B cell (primary cell): Measurements from ENCODE around the gene EDC4. TPM values are rescaled to one million over a fixed set of nuclear protein-coding genes. Genes with fewer than 3 reads are reported as not detected.

Source experiments
- ATAC-seq: fragments of 200-7000 bp; cut with Tn5 transposase; one replicate; pipeline ENCODE4 v1.10.0; 2021; ENCODE audit warnings: low read depth, mild to moderate bottlenecking, moderate number of reproducible peaks, moderate library complexity
- CTCF ChIA-PET: fragments of 350-600 bp; sonication (Branson Sonifier 250); formaldehyde crosslinking; loops from one replicate; lab custom pipeline; 2021; ENCODE audit warnings: antibody characterized with exemption, inconsistent platforms; lab: Charles Lee
- POLR2A ChIA-PET: fragments of 350-600 bp; sonication (Branson Sonifier 250); formaldehyde crosslinking; loops from one replicate; lab custom pipeline; 2021; ENCODE audit warnings: antibody characterized with exemption; lab: Charles Lee
- DNase-seq: peaks from one replicate; pipeline ENCODE4 v3.0.0; 2013
- H2AFZ ChIP-seq: 2 replicates; pipeline ENCODE4 v1.6.1; 2012; ENCODE audit warnings: mild to moderate bottlenecking, low read depth, low read length; ENCODE audit not compliant: insufficient read depth, poor library complexity, severe bottlenecking
- H3K27ac ChIP-seq, 2 donors: 1 replicate in 1 of 2; 2 replicates in 1 of 2; pipeline ENCODE4 v1.5.1; 2012 to 2013; ENCODE audit warnings: low read length in 2 of 2, mild to moderate bottlenecking in 2 of 2, moderate library complexity in 1 of 2
- H3K27me3 ChIP-seq, 4 experiments: fragments of 200-600 bp in 1 of 4; sonication (generic) in 1 of 4; replicated peaks in 1 of 4; 1 replicate in 2 of 4; 2 replicates in 2 of 4; pipeline versions ENCODE4 v1.6.1 to v1.7.0; 2013 to 2016; ENCODE audit warnings: low read length in 3 of 4, mild to moderate bottlenecking in 2 of 4, mixed read lengths in 1 of 4, moderate library complexity in 1 of 4; ENCODE audit not compliant: insufficient read depth in 4 of 4, control insufficient read depth in 3 of 4; ENCODE audit errors: control extremely low read depth in 1 of 4
- H3K36me3 ChIP-seq, 2 experiments: replicated peaks in 1 of 2; 1 replicate in 1 of 2; 2 replicates in 1 of 2; pipeline versions ENCODE4 v1.6.1 to v1.7.1; 2013; ENCODE audit warnings: low read length in 1 of 2; ENCODE audit not compliant: insufficient read depth in 2 of 2, control insufficient read depth in 1 of 2; ENCODE audit errors: control extremely low read depth in 1 of 2, extremely low read depth in 1 of 2
- H3K4me1 ChIP-seq, 2 donors: fragments of 200-600 bp in 1 of 2; sonication (generic) in 1 of 2; 1 replicate in 1 of 2; 2 replicates in 1 of 2; pipeline versions ENCODE4 v1.5.1 to v1.6.1; 2013 to 2017; ENCODE audit warnings: low read length in 2 of 2; ENCODE audit not compliant: control insufficient read depth in 2 of 2, insufficient read depth in 2 of 2
- H3K4me2 ChIP-seq: replicated peaks from 2 replicates; pipeline ENCODE3; 2012; ENCODE audit warnings: mild to moderate bottlenecking, low read depth, low read length; ENCODE audit not compliant: poor library complexity, severe bottlenecking
- H3K4me3 ChIP-seq, 5 experiments: fragments of 200-600 bp in 1 of 5; sonication (generic) in 1 of 5; 1 replicate in 3 of 5; 2 replicates in 2 of 5; pipeline versions ENCODE4 v1.5.1 to v1.7.0; 2011 to 2016; ENCODE audit warnings: low read length in 4 of 5, mild to moderate bottlenecking in 4 of 5, low read depth in 2 of 5, control low read depth in 1 of 5, moderate library complexity in 1 of 5; ENCODE audit not compliant: insufficient read depth in 1 of 5; ENCODE audit errors: control extremely low read depth in 1 of 5, extremely low read depth in 1 of 5
- H3K79me2 ChIP-seq: fragments of 200-600 bp; sonication (generic); one replicate; pipeline ENCODE4 v1.6.0; 2016; ENCODE audit warnings: low read length; ENCODE audit not compliant: control insufficient read depth, insufficient read depth
- H3K9ac ChIP-seq: fragments of 200-600 bp; sonication (generic); 2 replicates; pipeline ENCODE4 v1.6.1; 2017; ENCODE audit warnings: mild to moderate bottlenecking, low read length, moderate library complexity
- H3K9me3 ChIP-seq, 3 donors: one replicate each; pipeline versions ENCODE4 v1.6.1 to v1.7.1; 2013; ENCODE audit warnings: low read length in 2 of 3; ENCODE audit not compliant: control insufficient read depth in 2 of 3, insufficient read depth in 1 of 3; ENCODE audit errors: control extremely low read depth in 1 of 3
- H4K20me1 ChIP-seq: 2 replicates; pipeline ENCODE4 v1.6.0; 2012; ENCODE audit warnings: mild to moderate bottlenecking, low read length; ENCODE audit not compliant: insufficient read depth, control insufficient read depth, poor library complexity, severe bottlenecking
- H3K27ac Mint-ChIP-seq: one replicate; pipeline ENCODE4 v1.8.0; 2021; ENCODE audit warnings: mixed read lengths
- H3K27me3 Mint-ChIP-seq: one replicate; pipeline ENCODE4 v1.8.0; 2021; ENCODE audit warnings: mixed read lengths
- H3K4me1 Mint-ChIP-seq: one replicate; pipeline ENCODE4 v1.8.0; 2021; ENCODE audit warnings: mixed read lengths
- H3K4me3 Mint-ChIP-seq: one replicate; pipeline ENCODE4 v1.8.0; 2021; ENCODE audit warnings: mixed read lengths
- H3K9me3 Mint-ChIP-seq: one replicate; pipeline ENCODE4 v1.8.0; 2022; ENCODE audit warnings: mixed read lengths; ENCODE audit not compliant: insufficient read depth
- CTCF ChIP-seq: fragments of 200-600 bp; IDR thresholded peaks from one replicate; pipeline ENCODE4 v1.8.0; 2022; ENCODE audit warnings: antibody characterized with exemption, mild to moderate bottlenecking
- EZH2 ChIP-seq: IDR thresholded peaks from 2 replicates; pipeline ENCODE4 v1.6.1; 2012; ENCODE audit warnings: borderline replicate concordance, low read depth, mild to moderate bottlenecking, moderate library complexity, low read length; ENCODE audit not compliant: insufficient read depth, poor library complexity, severe bottlenecking
- WGBS: methylation state at CpG from one replicate; pipeline ENCODE4 v1.1.5; 2013; ENCODE audit warnings: missing lambda C conversion rate; ENCODE audit not compliant: insufficient coverage; 5-methylcytosine and 5-hydroxymethylcytosine counted together
- intact Hi-C: fragments of 100-400 bp; cut with micrococcal nuclease; formaldehyde crosslinking; loops from one replicate; pipeline ENCODE4 v1.10.0; 2022
- polyA plus RNA-seq: library from polyadenylated mRNA; depleted of rRNA; stranded (reverse); fragments of >200 nt; gene quantifications from 2 replicates; pipeline ENCODE4 v1.2.3, GENCODE V29; 2012
- total RNA-seq, 2 donors: library from RNA; stranded (reverse); fragments of 120-200 nt in 1 of 2; gene quantifications; 1 replicate in 1 of 2; 2 replicates in 1 of 2; pipeline versions ENCODE4 v1.2.3 to v1.2.4, GENCODE V29; 2013 to 2022

The EDC4 gene
- total and polyA plus RNA-seq, 2 donors (not counting 1 experiment from before 2014, with no cell fraction given): 84.5 to 95.1 TPM

GRCh38 chr16:67847064-67847861 lies 25.6 kb upstream of the EDC4 start, which contains the start of gene CENPT:
CENPT (minus strand) TSS chr16:67847693; CDS start chr16:67833859, 13,834 bp downstream.
- Histone ChIP-seq H3K4me1 (peaks cover 35 to 49% of the 10 kb centered on the region in 2 donors), H3K36me3 (no peaks in the 10 kb centered on the region), H3K4me3 (peak within 1 kb of the TSS; percentile 64 to 92 (median 85)), H2AFZ (peak within 1 kb of the TSS; percentile 93), H3K27me3 (no peaks in the 10 kb centered on the region), H3K9ac (peak within 1 kb of the TSS; percentile 85), H4K20me1 (peaks cover 41% of the 10 kb centered on the region), H3K27ac (peak within 1 kb of the TSS; percentile 54 to 81), H3K4me2 (peak within 1 kb of the TSS; percentile 97), H3K9me3 (peaks cover 0 to 5% (median 0%) of the 10 kb centered on the region in 3 donors), H3K79me2 (peaks cover 74% of the 10 kb centered on the region)
- ChIA-PET CTCF (interaction anchor here (1.4 to 3.5 kb wide), 3 partner anchors 31 to 175 kb away, joined by 7 to 12 read pairs (median 8); no protein-coding TSS in a partner anchor), POLR2A (interaction anchor here (2.0 kb wide), 1 partner anchor 41 kb away, joined by 11 read pairs; the partner anchor contains the start of genes RANBP10 and TSNAXIP1)
- no peaks in the 10 kb centered on the region for H3K27me3 Mint-ChIP-seq
- peak within 1 kb of the TSS; percentile 92 for H3K4me3 Mint-ChIP-seq
- TF ChIP-seq EZH2 (no peak), CTCF (no peak)
- ATAC-seq (peak; percentile 38), DNase-seq (no peak)
- H3K4me1 Mint-ChIP-seq: peaks cover 46% of the 10 kb centered on the region
- H3K27ac Mint-ChIP-seq: peak within 1 kb of the TSS; percentile 91
- under 1% methylated on average over 58 of the region's 62 CpGs for WGBS
- intact Hi-C loops: loop anchor here (2.0 to 10.0 kb wide), 3 partner anchors 46 to 1092 kb away; partner anchors contain the start of genes DYNC1LI2, PSKH1 and TMEM208
- no peaks in the 10 kb centered on the region for H3K9me3 Mint-ChIP-seq
